Right atrium auricular region (tissue), 2 donors: ENCODE results near the gene NPPA. TPM values are rescaled to one million over a fixed set of nuclear protein-coding genes. Genes with fewer than 3 reads are reported as not detected.

Source experiments
- DNase-seq: peaks from one replicate; pipeline ENCODE4 v3.0.0-alpha.2; 2019; ENCODE audit warnings: low spot score
- H3K27ac ChIP-seq, 2 donors: fragments of 200-600 bp; sonication (generic); 1 replicate in 1 of 2; 2 replicates in 1 of 2; pipeline ENCODE4 v1.5.1; 2016 to 2019
- H3K27me3 ChIP-seq, 2 donors: fragments of 200-600 bp; sonication (generic); one replicate each; pipeline versions ENCODE4 v1.5.1 to v1.6.0; 2017 to 2019
- H3K36me3 ChIP-seq: fragments of 200-600 bp; sonication (generic); one replicate; pipeline ENCODE4 v1.5.1; 2016
- H3K4me1 ChIP-seq, 2 donors: fragments of 200-600 bp; sonication (generic); one replicate each; pipeline versions ENCODE4 v1.5.1 to v1.6.0; 2017 to 2019
- H3K4me3 ChIP-seq, 2 donors: fragments of 200-600 bp; sonication (generic); 1 replicate in 1 of 2; 2 replicates in 1 of 2; pipeline ENCODE4 v1.5.1; 2017 to 2019; ENCODE audit warnings: mild to moderate bottlenecking in 1 of 2, moderate library complexity in 1 of 2
- H3K9me3 ChIP-seq, 2 donors: fragments of 200-600 bp; sonication (generic); one replicate each; pipeline ENCODE4 v1.5.1; 2019
- CTCF ChIP-seq, 2 donors: fragments of 200-600 bp; sonication (generic); IDR thresholded peaks; one replicate each; pipeline ENCODE4 v1.5.1; 2019; ENCODE audit warnings: antibody characterized with exemption in 2 of 2
- total RNA-seq, 2 donors: library from RNA; depleted of rRNA; stranded (reverse); fragments of >200 nt; gene quantifications; one replicate each; pipeline ENCODE4 v1.1.0, GENCODE V29; 2016

NPPA gene
- total RNA-seq, 2 donors from 2014 or later, result 98,870 to 132,613 TPM

DNA sequence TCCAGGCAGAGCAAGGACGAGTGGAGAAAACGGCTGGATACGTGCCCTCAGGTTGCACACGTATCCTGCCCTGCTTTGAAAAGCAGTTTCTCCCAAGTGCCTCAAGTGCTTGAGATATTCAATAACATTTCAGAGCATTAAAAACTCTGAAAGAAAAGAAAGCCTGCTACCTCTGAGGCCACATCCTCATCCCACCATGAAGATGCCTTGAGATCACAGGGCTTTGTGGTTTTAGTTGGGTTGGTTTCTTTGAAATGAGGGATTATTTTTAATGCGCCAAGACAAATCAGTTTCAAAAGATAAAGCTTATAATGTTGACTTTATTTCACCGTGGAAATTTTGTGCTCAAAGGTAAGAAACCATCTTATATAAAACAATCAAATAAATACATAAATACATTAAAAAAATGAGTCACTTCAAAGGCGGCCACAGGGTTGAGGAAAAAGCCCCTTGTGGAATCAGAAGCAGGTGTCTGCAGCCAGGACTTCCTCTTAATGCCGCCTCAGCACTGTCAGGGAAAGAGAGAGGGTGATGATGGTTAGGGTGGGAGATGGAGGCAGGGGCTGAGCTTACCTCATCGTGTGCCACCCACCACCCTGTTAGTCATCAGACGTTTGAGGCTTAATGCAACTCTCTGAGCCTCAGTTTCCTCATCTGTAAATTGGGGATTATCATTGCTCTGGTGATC lies 9.7 kb upstream of the NPPA start:
- DNase-seq, result no peak
- H3K4me3 ChIP-seq, result peak overlapping the region; percentile 38 to 45
- H3K36me3 ChIP-seq, result peaks cover 19% of the 10 kb centered on the region
- peaks cover 0 to 8% of the 10 kb centered on the region in 2 donors for H3K4me1 ChIP-seq
- TF ChIP-seq CTCF (IDR thresholded peaks at IDR 0.05), result no peak
- no peaks in the 10 kb centered on the region for H3K9me3 ChIP-seq
- H3K27me3 ChIP-seq, result peaks cover 0 to 4% of the 10 kb centered on the region in 2 donors
- H3K27ac ChIP-seq, result peak overlapping the region; percentile 72 to 94

DNA sequence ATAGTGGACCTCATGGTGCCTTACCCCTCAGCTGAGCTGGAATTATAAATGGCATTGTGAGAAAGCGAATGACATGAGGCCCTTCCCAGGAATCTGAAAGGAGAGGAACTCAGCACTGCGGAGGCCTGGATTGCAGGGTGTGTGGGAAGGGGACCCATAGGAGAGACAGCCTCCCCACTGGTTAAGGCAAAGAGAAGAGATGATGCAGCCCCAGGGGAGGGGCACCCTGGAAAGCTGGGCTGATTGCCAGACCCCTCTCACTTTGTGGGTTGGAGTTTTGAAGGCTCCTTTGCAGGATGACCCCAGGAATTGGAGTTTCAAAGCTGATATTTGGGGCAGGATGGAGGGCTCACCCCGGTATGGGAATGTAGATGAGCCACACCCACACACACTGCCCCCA lies 9.1 kb upstream of the NPPA start:
- peak overlapping the region; percentile 72 to 94 for H3K27ac ChIP-seq
- peaks cover 19% of the 10 kb centered on the region for H3K36me3 ChIP-seq
- H3K27me3 ChIP-seq, result peaks cover 0 to 4% of the 10 kb centered on the region in 2 donors
- peaks cover 0 to 8% of the 10 kb centered on the region in 2 donors for H3K4me1 ChIP-seq
- no peak for DNase-seq
- no peaks in the 10 kb centered on the region for H3K9me3 ChIP-seq
- no peak for TF ChIP-seq CTCF (IDR thresholded peaks at IDR 0.05)
- H3K4me3 ChIP-seq, result peak overlapping the region; percentile 38 to 45

GRCh38 chr1:11855430-11855829 lies 7.8 kb upstream of the NPPA start:
- Histone ChIP-seq H3K4me1 (peaks cover 0 to 8% of the 10 kb centered on the region in 2 donors), H3K36me3 (peaks cover 19% of the 10 kb centered on the region), H3K9me3 (no peaks in the 10 kb centered on the region), H3K27me3 (peaks cover 0 to 4% of the 10 kb centered on the region in 2 donors), H3K4me3 (no peak overlapping the region), H3K27ac (peak overlapping the region; percentile 72 to 94)
- TF ChIP-seq CTCF (IDR thresholded peaks at IDR 0.05), result no peak
- DNase-seq, result no peak

- TF ChIP-seq CTCF (IDR thresholded peaks at IDR 0.05), result no peak
- no peak for DNase-seq
- peak overlapping the region; percentile 42 to 94 for H3K27ac ChIP-seq
- no peak overlapping the region for H3K4me3 ChIP-seq
- H3K9me3 ChIP-seq, result no peaks in the 10 kb centered on the region
- H3K27me3 ChIP-seq, result peaks cover 0 to 4% of the 10 kb centered on the region in 2 donors
- peaks cover 19% of the 10 kb centered on the region for H3K36me3 ChIP-seq
- H3K4me1 ChIP-seq, result peaks cover 0 to 8% of the 10 kb centered on the region in 2 donors
Measured at GRCh38 chr1:11854519-11854918, 6.9 kb upstream of the NPPA start.

DNA sequence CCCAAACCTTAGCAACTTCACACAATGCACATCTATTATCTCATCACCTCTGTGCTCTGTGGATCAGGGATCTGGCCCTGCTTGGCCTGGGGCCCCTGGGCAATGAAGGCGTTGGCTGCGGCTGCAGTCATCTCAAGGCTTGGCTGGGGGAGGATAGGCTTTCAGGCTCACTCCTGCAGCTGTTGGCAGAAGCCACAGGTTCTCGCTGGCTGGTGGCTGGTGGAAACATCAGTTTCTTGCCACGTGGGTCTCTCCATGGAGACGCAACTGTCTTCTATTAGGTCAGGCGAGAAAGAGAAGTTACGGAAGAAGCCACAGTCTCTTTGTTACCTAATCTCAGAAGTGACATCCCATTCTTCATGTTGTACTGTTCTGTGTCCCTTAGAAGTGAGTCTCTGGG lies 3.6 kb upstream of the NPPA start:
- no peaks in the 10 kb centered on the region for H3K9me3 ChIP-seq
- H3K4me3 ChIP-seq, result no peak overlapping the region
- no peak for DNase-seq
- no peak for TF ChIP-seq CTCF (IDR thresholded peaks at IDR 0.05)
- no peaks in the 10 kb centered on the region for H3K27me3 ChIP-seq
- peaks cover 12% of the 10 kb centered on the region for H3K36me3 ChIP-seq
- no peak overlapping the region for H3K27ac ChIP-seq
- H3K4me1 ChIP-seq, result peaks cover 0 to 11% of the 10 kb centered on the region in 2 donors

DNA sequence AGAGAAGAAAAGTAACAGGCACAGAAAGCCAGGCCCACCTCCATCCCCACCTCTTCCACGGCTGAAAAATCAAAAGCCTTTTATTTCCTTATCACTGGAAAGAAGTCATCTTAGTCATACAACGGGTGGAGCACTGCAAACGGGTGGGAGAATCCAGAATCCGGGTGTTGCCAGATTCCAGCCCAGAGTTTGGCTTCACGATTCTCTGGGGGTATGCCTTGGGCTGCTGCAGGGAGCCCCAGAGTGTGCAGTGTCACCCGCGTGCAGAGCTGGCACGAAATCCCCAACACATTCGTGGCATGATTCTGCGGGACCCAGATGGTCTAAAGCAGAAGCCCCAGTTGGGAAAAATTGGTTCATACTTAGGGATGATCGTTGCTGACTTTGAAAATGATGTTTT lies 2.6 kb upstream of the NPPA start:
- no peak for DNase-seq
- Histone ChIP-seq H3K4me3 (no peak overlapping the region), H3K4me1 (peaks cover 0 to 11% of the 10 kb centered on the region in 2 donors), H3K27me3 (no peaks in the 10 kb centered on the region), H3K9me3 (no peaks in the 10 kb centered on the region), H3K36me3 (peaks cover 22% of the 10 kb centered on the region), H3K27ac (peak overlapping the region in 1 of 2 donors; percentile 88)
- TF ChIP-seq CTCF (IDR thresholded peaks at IDR 0.05), result no peak
